Activated T-helper 9 cell treated with anti-CD3 and anti-CD28 coated beads, Interleukin-2, amount 50 U/mL, for 16 hours (primary cell): Measurements from ENCODE around the gene MECR.
"Not testable (repeated sequence)": the region's sequence is repeated elsewhere in the genome, so short reads cannot be mapped to it uniquely, and the experiment has no call there.

Experiments used
- DNase-seq: peaks from one replicate; pipeline ENCODE4 v3.0.0-alpha.2; 2020; ENCODE audit warnings: low read depth

The MECR gene

GRCh38 chr1:29167904-29168303 lies 62.8 kb downstream of the MECR start:
- no peak for DNase-seq

GRCh38 chr1:29166291-29166878 lies 64.3 kb downstream of the MECR start:
- no peak for DNase-seq

GRCh38 chr1:29164588-29164987 lies 66.1 kb downstream of the MECR start:
- no peak for DNase-seq

- DNase-seq: no peak
These were observed 68.1 kb downstream of the MECR start for GRCh38 chr1:29162476-29163138.

GRCh38 chr1:29162025-29162424 lies 68.7 kb downstream of the MECR start:
- DNase-seq: no peak

GRCh38 chr1:29159773-29160172 lies 71.0 kb downstream of the MECR start:
- no peak for DNase-seq

GRCh38 chr1:29157269-29157601 lies 73.5 kb downstream of the MECR start:
- DNase-seq: no peak

GRCh38 chr1:29156543-29157268 lies 74.0 kb downstream of the MECR start:
- no peak for DNase-seq

- no peak for DNase-seq
These were observed 78.5 kb downstream of the MECR start for GRCh38 chr1:29152046-29152805.

- DNase-seq: not testable (repeated sequence)
These were observed 80.4 kb downstream of the MECR start for GRCh38 chr1:29150346-29150745.

GRCh38 chr1:29148656-29149491 lies 81.9 kb downstream of the MECR start:
- DNase-seq: no peak

- no peak for DNase-seq
These were observed 84.8 kb downstream of the MECR start for GRCh38 chr1:29145739-29146437.

- DNase-seq: no peak
These were observed 86.6 kb downstream of the MECR start for GRCh38 chr1:29144178-29144577.

GRCh38 chr1:29142714-29143113 lies 88.0 kb downstream of the MECR start:
- no peak for DNase-seq
